ENCODE measurements around the gene RPL32.

- TF ChIP-seq CTCF (conservative IDR thresholded peaks at IDR 0.05; ENCODE audit: low read length): no peak
- TF ChIP-seq EZH2phosphoT487 (IDR thresholded peaks at IDR 0.05; ENCODE audit: borderline replicate concordance): no peak
These were observed 6.2 kb downstream of the RPL32 start for GRCh38 chr3:12835052-12835665.
